ENCODE results near the gene SENP3. TPM values are rescaled to one million over a fixed set of nuclear protein-coding genes. Genes with fewer than 3 reads are reported as not detected.

The SENP3 gene
- total and polyA plus RNA-seq, 2 of the 13 experiments (the other 11 are each of a cell fraction or from before 2014, with no cell fraction given) = 55.8 to 75.4 TPM

DNA sequence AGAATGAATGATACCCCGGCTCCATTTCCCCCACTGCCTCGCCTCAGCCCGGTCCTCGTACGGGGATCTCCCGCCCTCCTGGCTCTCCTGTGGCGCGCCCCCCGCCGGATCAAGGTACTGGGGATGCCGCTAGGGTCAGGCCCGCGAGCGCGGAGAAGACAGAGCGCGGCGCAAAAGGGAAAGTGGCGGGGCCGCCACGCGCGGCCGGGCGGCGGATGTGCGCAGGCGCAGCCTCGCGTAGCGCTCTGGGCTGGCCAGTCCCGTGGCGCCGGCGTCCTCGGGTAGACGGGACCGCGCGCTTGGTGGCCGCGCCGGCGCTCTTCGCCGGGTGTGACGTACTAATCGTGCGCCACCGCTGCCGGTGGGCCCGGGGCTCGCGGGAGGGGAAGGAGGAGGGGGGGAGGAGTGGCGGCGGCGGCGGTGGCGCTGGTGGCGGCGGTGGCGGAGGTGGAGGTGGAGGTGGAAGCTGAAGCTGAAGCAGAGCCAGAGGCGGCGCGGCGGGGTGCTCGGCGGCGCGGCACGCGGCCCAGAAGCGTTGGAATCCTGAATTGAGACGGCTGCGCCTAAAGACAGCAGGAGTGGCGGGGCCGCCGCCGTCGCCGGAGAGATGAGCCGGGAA lies at the start of gene SENP3 (continued):
- TF ChIP-seq, protein P1, sequence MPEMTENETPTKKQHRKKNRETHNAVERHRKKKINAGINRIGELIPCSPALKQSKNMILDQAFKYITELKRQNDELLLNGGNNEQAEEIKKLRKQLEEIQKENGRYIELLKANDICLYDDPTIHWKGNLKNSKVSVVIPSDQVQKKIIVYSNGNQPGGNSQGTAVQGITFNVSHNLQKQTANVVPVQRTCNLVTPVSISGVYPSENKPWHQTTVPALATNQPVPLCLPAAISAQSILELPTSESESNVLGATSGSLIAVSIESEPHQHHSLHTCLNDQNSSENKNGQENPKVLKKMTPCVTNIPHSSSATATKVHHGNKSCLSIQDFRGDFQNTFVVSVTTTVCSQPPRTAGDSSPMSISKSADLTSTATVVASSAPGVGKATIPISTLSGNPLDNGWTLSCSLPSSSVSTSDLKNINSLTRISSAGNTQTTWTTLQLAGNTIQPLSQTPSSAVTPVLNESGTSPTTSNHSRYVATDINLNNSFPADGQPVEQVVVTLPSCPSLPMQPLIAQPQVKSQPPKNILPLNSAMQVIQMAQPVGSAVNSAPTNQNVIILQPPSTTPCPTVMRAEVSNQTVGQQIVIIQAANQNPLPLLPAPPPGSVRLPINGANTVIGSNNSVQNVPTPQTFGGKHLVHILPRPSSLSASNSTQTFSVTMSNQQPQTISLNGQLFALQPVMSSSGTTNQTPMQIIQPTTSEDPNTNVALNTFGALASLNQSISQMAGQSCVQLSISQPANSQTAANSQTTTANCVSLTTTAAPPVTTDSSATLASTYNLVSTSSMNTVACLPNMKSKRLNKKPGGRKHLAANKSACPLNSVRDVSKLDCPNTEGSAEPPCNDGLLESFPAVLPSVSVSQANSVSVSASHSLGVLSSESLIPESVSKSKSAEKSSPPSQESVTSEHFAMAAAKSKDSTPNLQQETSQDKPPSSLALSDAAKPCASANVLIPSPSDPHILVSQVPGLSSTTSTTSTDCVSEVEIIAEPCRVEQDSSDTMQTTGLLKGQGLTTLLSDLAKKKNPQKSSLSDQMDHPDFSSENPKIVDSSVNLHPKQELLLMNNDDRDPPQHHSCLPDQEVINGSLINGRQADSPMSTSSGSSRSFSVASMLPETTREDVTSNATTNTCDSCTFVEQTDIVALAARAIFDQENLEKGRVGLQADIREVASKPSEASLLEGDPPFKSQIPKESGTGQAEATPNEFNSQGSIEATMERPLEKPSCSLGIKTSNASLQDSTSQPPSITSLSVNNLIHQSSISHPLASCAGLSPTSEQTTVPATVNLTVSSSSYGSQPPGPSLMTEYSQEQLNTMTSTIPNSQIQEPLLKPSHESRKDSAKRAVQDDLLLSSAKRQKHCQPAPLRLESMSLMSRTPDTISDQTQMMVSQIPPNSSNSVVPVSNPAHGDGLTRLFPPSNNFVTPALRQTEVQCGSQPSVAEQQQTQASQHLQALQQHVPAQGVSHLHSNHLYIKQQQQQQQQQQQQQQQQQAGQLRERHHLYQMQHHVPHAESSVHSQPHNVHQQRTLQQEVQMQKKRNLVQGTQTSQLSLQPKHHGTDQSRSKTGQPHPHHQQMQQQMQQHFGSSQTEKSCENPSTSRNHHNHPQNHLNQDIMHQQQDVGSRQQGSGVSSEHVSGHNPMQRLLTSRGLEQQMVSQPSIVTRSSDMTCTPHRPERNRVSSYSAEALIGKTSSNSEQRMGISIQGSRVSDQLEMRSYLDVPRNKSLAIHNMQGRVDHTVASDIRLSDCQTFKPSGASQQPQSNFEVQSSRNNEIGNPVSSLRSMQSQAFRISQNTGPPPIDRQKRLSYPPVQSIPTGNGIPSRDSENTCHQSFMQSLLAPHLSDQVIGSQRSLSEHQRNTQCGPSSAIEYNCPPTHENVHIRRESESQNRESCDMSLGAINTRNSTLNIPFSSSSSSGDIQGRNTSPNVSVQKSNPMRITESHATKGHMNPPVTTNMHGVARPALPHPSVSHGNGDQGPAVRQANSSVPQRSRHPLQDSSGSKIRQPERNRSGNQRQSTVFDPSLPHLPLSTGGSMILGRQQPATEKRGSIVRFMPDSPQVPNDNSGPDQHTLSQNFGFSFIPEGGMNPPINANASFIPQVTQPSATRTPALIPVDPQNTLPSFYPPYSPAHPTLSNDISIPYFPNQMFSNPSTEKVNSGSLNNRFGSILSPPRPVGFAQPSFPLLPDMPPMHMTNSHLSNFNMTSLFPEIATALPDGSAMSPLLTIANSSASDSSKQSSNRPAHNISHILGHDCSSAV (CRISPR knock-in tag; IDR thresholded peaks at IDR 0.05; ENCODE audit: borderline replicate concordance) = no peak
- no peak for TF ChIP-seq PRMT3 (CRISPR knock-in tag; IDR thresholded peaks at IDR 0.05; ENCODE audit: borderline replicate concordance, low read depth)
- TF ChIP-seq, protein P2, sequence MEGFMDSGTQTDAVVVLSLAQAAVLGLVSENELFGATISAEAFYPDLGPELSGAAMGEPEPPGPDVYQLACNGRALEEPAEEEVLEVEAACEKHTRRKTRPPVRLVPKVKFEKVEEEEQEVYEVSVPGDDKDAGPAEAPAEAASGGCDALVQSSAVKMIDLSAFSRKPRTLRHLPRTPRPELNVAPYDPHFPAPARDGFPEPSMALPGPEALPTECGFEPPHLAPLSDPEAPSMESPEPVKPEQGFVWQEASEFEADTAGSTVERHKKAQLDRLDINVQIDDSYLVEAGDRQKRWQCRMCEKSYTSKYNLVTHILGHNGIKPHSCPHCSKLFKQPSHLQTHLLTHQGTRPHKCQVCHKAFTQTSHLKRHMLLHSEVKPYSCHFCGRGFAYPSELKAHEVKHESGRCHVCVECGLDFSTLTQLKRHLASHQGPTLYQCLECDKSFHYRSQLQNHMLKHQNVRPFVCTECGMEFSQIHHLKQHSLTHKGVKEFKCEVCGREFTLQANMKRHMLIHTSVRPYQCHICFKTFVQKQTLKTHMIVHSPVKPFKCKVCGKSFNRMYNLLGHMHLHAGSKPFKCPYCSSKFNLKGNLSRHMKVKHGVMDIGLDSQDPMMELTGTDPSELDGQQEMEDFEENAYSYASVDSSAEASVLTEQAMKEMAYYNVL (CRISPR knock-in tag; IDR thresholded peaks at IDR 0.05; ENCODE audit: borderline replicate concordance) = no peak
- TF ChIP-seq ZNF335 (CRISPR knock-in tag; IDR thresholded peaks at IDR 0.05) = no peak
- TF ChIP-seq MAFF (IDR thresholded peaks at IDR 0.05; ENCODE audit: low read depth, low read length) = no peak
- TF ChIP-seq, protein P3, sequence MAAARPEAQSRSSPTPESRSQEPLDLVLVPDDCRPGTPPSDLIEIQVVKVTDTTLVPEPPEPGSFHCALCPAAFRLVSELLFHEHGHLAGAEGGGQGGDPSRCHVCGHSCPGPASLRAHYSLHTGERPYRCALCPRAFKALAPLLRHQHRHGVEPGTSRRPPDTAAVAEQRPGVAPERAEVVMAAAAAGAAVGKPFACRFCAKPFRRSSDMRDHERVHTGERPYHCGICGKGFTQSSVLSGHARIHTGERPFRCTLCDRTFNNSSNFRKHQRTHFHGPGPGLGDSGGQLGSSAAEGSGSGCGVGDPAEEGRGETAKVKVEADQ (CRISPR knock-in tag; IDR thresholded peaks at IDR 0.05; ENCODE audit: borderline replicate concordance) = no peak
- TF ChIP-seq HNRNPUL1 (IDR thresholded peaks at IDR 0.05; ENCODE audit: low read depth, low read length) = no peak
- no peak for TF ChIP-seq PLRG1 (conservative IDR thresholded peaks at IDR 0.05)
- TF ChIP-seq CTCF (CRISPR knock-in tag; IDR thresholded peaks at IDR 0.05) = no peak; the same call in 1 of the 2 replicates
- TF ChIP-seq BHLHE40 (IDR thresholded peaks at IDR 0.05; ENCODE audit: low read length) = 0 out of 2 replicates have a peak, but pooled peaks have one; percentile 8
- no peak for TF ChIP-seq SMC3 (IDR thresholded peaks at IDR 0.05; ENCODE audit: low read length)
- no peak; the same call in 1 of the 2 replicates for TF ChIP-seq GTF3A (CRISPR knock-in tag; conservative IDR thresholded peaks at IDR 0.05)
